Activated T-cell treated with anti-CD3 and anti-CD28 coated beads, Interleukin-2, amount 50 U/mL, for 72 hours (primary cell): ENCODE measurements around the gene MFSD6. TPM values are rescaled to one million over a fixed set of nuclear protein-coding genes. Genes with fewer than 3 reads are reported as not detected.
A peak's percentile ranks its signal among the peaks of the same experiment; 100 is the strongest.
"Not testable (repeated sequence)": the region's sequence is repeated elsewhere in the genome, so short reads cannot be mapped to it uniquely, and the experiment has no call there.

Experiments
- ATAC-seq, 2 donors: fragments of 150-1000 bp; cut with Tn5 transposase; replicated peaks in 1 of 2; 2 replicates each; pipeline ENCODE4 v1.10.0; 2021; ENCODE audit warnings: moderate library complexity in 2 of 2, mild to moderate bottlenecking in 1 of 2
- DNase-seq, 2 donors: peaks; one replicate each; pipeline ENCODE4 v3.0.0; 2021 to 2022; ENCODE audit warnings: mixed read lengths in 1 of 2
- H3K27ac Mint-ChIP-seq: one replicate; pipeline ENCODE4 v1.8.0; 2022; ENCODE audit warnings: mild to moderate bottlenecking, moderate library complexity, mixed read lengths
- H3K27me3 Mint-ChIP-seq: one replicate; pipeline ENCODE4 v1.8.0; 2022; ENCODE audit warnings: low read depth, mixed read lengths
- H3K36me3 Mint-ChIP-seq, 2 donors: one replicate each; pipeline ENCODE4 v1.8.0; 2022; ENCODE audit warnings: mixed read lengths in 2 of 2, mild to moderate bottlenecking in 1 of 2; ENCODE audit not compliant: insufficient read depth in 2 of 2
- H3K4me1 Mint-ChIP-seq: one replicate; pipeline ENCODE4 v1.8.0; 2022; ENCODE audit warnings: low read depth, mixed read lengths
- H3K4me3 Mint-ChIP-seq, 2 donors: one replicate each; pipeline ENCODE4 v1.8.0; 2022; ENCODE audit warnings: mild to moderate bottlenecking in 2 of 2, mixed read lengths in 2 of 2, moderate library complexity in 2 of 2
- H3K9me3 Mint-ChIP-seq, 2 donors: one replicate each; pipeline ENCODE4 v1.8.0; 2022; ENCODE audit warnings: mixed read lengths in 2 of 2
- total RNA-seq, 2 donors: library from RNA; stranded (reverse); gene quantifications; one replicate each; pipeline ENCODE4 v1.2.3, GENCODE V29; 2022

The MFSD6 gene
- total RNA-seq, 2 donors from 2014 or later = 51.9 to 57.8 TPM

DNA sequence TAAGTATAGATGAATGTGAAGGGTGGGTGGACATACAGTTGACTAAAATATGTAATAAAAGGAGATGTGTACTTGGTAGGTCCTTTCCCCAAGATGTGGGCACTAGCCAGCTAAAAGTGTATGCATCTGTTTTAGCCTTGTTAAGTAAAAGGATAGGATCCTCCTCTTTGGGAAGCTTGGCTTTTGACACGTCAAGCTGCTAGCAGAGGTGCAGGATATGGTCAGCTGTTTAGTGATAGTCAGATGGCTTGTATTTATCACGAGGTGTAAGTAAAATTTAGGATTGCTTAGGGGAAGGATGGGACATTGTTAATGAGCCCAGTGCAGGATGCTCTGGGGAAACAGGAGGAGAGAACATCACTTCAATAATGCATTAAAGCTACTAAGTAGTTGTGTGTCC lies 1.5 kb downstream of the MFSD6 start:
- DNase-seq (no peak), ATAC-seq (no peak)
- Mint-ChIP-seq H3K27me3 (no peaks in the 10 kb centered on the region), H3K4me3 (peak overlapping the region; percentile 85 to 88), H3K4me1 (peaks cover 49% of the 10 kb centered on the region), H3K36me3 (peaks cover 0 to 4% of the 10 kb centered on the region in 2 donors), H3K9me3 (no peaks in the 10 kb centered on the region), H3K27ac (peak overlapping the region; percentile 92)

DNA sequence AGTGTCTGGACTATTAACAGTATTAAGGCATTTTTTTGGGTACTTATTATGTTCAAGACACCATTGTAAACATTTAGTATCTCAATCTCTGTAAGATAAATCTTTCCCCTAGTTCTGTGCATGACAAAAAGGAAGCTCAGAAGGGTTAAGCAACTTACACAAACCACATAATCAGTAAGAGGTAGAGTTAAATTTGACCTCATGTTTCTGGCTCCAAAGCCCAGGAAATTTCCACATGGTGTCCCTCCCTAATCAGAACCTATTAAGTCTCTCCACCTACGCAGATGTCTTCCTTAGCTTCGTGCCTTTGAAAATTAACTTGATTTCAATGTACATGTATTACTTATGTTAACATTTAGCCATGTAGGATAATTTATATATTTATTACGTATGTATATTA lies 2.0 kb downstream of the MFSD6 start:
- Mint-ChIP-seq H3K9me3 (no peaks in the 10 kb centered on the region), H3K4me1 (peaks cover 52% of the 10 kb centered on the region), H3K27ac (peak overlapping the region; percentile 92), H3K36me3 (peaks cover 0 to 4% of the 10 kb centered on the region in 2 donors), H3K27me3 (no peaks in the 10 kb centered on the region), H3K4me3 (peak overlapping the region; percentile 85 to 88)
- ATAC-seq (no peak), DNase-seq (no peak)

GRCh38 chr2:190412966-190413365 lies 4.8 kb downstream of the MFSD6 start:
- Mint-ChIP-seq H3K27me3 (no peaks in the 10 kb centered on the region), H3K4me1 (peaks cover 77% of the 10 kb centered on the region), H3K27ac (peak overlapping the region; percentile 45), H3K36me3 (peaks cover 1 to 4% of the 10 kb centered on the region in 2 donors), H3K4me3 (peak overlapping the region; percentile 17 to 23), H3K9me3 (no peaks in the 10 kb centered on the region)
- DNase-seq (no peak), ATAC-seq (no peak)

DNA sequence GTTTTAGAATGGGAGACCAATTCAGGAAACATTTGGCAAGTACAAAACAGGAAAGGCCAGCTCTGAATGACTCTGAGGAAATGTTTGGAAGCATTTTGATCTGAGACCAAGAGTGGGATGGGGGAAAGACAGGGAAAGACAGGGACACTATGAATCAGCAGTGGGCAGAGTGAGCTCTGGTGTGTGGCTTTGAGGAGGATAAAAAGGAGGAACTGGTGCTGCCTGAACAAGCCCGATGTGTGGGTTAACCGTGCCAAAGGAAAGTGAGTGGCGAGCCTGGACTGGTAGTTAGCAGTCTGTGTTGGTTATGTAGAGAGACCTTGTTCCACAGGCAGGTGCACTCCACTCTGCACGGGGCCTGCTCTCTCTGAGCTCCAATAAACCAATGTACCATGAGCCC lies 5.3 kb downstream of the MFSD6 start:
- no peaks in the 10 kb centered on the region for H3K27me3 Mint-ChIP-seq
- ATAC-seq (no peak), DNase-seq (no peak)
- H3K36me3 Mint-ChIP-seq = peaks cover 1 to 4% of the 10 kb centered on the region in 2 donors
- H3K9me3 Mint-ChIP-seq = no peaks in the 10 kb centered on the region
- H3K4me1 Mint-ChIP-seq = peaks cover 82% of the 10 kb centered on the region
- peak overlapping the region; percentile 45 for H3K27ac Mint-ChIP-seq
- H3K4me3 Mint-ChIP-seq = peak overlapping the region; percentile 23 to 41

GRCh38 chr2:190415251-190415650 lies 7.1 kb downstream of the MFSD6 start:
- DNase-seq (no peak), ATAC-seq (no peak)
- Mint-ChIP-seq H3K9me3 (no peaks in the 10 kb centered on the region), H3K4me3 (peak overlapping the region in 1 of 2 donors; percentile 20), H3K36me3 (peaks cover 1 to 4% of the 10 kb centered on the region in 2 donors), H3K27me3 (no peaks in the 10 kb centered on the region), H3K4me1 (peaks cover 86% of the 10 kb centered on the region), H3K27ac (peak overlapping the region; percentile 91)

DNA sequence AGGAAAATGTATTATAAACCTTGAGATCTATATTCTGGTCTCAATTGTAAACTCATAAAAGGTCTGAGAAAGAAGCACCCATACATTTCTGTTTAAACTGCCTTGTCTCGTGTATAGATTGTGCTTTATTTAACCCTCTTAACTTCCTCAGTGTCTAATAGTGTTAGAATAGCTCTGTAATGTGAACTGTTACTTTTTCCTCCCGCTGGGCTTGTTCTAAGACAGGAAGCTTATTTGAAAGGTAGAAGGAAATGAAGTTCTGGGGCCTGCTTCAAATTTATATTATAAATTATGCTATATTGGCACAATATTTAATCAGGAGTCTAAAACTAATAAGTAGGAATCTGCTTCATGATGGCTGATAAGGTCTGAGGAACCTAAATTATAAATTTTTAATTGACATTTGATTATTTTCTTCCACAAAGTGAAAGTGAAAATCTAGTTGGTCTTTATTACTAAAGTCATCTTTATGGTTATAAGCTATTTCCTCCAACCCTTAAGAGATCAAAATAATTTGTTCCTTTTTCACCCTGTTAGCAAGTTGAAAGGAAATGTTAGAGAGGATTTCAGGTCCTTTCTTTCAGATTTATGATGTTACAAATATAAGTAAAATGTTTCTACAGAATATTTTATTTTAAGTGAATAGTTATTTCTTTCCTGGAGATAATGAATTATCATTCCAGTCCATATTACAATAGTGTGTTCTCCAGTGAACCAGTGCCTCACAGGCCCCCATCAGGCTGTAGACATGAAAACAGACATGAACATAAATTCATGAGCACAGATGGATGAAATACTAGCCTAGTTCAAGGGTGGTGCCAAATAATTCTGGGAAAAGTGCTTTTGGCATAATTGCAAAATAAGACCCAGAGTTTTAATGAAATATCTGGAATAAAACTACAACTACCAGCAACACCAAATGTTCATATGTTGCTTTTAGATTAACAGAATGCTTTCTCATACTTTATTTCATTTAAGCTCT lies 7.9 kb downstream of the MFSD6 start:
- no peak for ATAC-seq
- DNase-seq = no peak
- Mint-ChIP-seq H3K27me3 (no peaks in the 10 kb centered on the region), H3K4me3 (peak overlapping the region; percentile 58 to 68), H3K9me3 (no peaks in the 10 kb centered on the region), H3K4me1 (peaks cover 87% of the 10 kb centered on the region), H3K36me3 (peaks cover 1 to 4% of the 10 kb centered on the region in 2 donors), H3K27ac (peak overlapping the region; percentile 91)

DNA sequence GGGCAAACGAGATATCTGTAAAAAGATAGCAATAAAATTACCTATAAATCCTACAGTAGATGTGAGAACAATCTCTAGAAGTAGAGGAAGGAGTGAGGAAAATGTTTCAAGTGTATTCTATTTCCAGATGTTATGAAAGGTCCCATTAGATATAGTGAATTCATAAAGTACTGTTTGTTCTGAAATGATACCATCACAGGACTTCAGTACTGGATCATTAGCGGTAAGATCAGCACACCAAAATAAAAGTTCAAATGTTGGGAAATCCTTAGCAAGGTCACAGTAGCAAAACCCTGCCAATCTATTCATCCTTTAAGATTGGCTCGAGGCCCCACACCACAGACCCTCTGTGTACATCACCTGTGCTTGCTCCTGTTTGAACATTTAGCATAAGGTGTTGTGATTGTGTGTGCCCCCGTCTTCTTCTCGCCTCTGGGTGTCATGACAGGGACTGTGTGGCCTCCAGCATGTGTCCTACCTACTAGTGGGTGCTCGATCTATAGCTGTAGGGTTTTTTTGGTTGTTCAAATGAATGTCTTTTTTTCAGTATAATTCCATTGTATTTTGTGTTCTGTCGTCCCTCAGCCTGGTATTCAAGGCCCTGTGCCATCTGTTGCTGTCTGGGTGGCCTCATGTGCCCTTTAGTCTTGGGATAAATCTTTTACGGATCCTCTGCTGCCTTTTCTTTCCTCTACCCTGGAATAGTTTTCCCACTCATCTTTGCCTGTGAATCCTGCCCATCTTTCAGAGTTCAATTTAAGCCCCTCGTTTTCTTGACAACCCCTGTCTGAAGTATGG lies 9.1 kb downstream of the MFSD6 start:
- Mint-ChIP-seq H3K4me1 (peaks cover 84% of the 10 kb centered on the region), H3K9me3 (no peaks in the 10 kb centered on the region), H3K36me3 (peaks cover 0 to 1% of the 10 kb centered on the region in 2 donors), H3K27me3 (no peaks in the 10 kb centered on the region), H3K27ac (no peak overlapping the region), H3K4me3 (no peak overlapping the region)
- no peak for ATAC-seq
- no peak for DNase-seq

- no peaks in the 10 kb centered on the region for H3K27me3 Mint-ChIP-seq
- peaks cover 84% of the 10 kb centered on the region for H3K4me1 Mint-ChIP-seq
- ATAC-seq (no peak), DNase-seq (no peak)
- no peak overlapping the region for H3K27ac Mint-ChIP-seq
- peaks cover 0 to 2% of the 10 kb centered on the region in 2 donors for H3K9me3 Mint-ChIP-seq
- no peak overlapping the region for H3K4me3 Mint-ChIP-seq
- peaks cover 0 to 1% of the 10 kb centered on the region in 2 donors for H3K36me3 Mint-ChIP-seq
Observed at GRCh38 chr2:190418727-190419126, 10.6 kb downstream of the MFSD6 start.

DNA sequence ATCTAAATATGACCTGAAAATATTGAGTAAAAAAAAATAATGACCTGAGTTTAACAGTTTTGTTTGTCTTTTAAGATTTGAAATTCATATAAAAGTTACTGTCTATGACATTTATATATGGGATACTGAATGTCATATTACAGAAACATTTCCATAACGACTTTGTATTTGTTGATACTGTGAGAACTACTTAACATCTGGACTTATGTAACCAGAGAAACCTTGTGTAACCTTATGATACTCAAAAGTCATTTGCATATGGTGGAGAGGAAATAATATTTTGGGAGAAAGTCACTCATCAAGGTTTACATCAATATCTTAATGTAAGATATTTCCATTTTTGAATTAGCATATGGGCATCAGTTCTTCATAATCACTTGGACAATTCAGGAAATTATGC lies 12.6 kb downstream of the MFSD6 start:
- Mint-ChIP-seq H3K4me3 (no peak overlapping the region), H3K27ac (peak overlapping the region; percentile 80), H3K27me3 (no peaks in the 10 kb centered on the region), H3K36me3 (peaks cover under 1% of the 10 kb centered on the region in 2 donors), H3K4me1 (peaks cover 85% of the 10 kb centered on the region), H3K9me3 (peaks cover 0 to 2% of the 10 kb centered on the region in 2 donors)
- no peak for DNase-seq
- ATAC-seq = no peak

- peaks cover 0 to 4% of the 10 kb centered on the region in 2 donors for H3K9me3 Mint-ChIP-seq
- DNase-seq (no peak), ATAC-seq (no peak)
- peak overlapping the region; percentile 88 for H3K27ac Mint-ChIP-seq
- H3K27me3 Mint-ChIP-seq = no peaks in the 10 kb centered on the region
- peaks cover 64% of the 10 kb centered on the region for H3K4me1 Mint-ChIP-seq
- H3K4me3 Mint-ChIP-seq = peak overlapping the region in 1 of 2 donors; percentile 10
- H3K36me3 Mint-ChIP-seq = peaks cover 6 to 10% of the 10 kb centered on the region in 2 donors
Observed at GRCh38 chr2:190425221-190425866, 17.2 kb downstream of the MFSD6 start.

- Mint-ChIP-seq H3K4me1 (peaks cover 56% of the 10 kb centered on the region), H3K4me3 (peak overlapping the region; percentile 44 to 52), H3K36me3 (peaks cover 6 to 10% of the 10 kb centered on the region in 2 donors), H3K27me3 (no peaks in the 10 kb centered on the region), H3K9me3 (peaks cover 0 to 4% of the 10 kb centered on the region in 2 donors), H3K27ac (peak overlapping the region; percentile 88)
- ATAC-seq = no peak
- DNase-seq = no peak
Observed at GRCh38 chr2:190425883-190426658, 17.9 kb downstream of the MFSD6 start.

GRCh38 chr2:190430866-190431265 lies 22.7 kb downstream of the MFSD6 start:
- ATAC-seq, H3K36me3 Mint-ChIP-seq, H3K9me3 Mint-ChIP-seq, H3K27me3 Mint-ChIP-seq, H3K27ac Mint-ChIP-seq, H3K4me3 Mint-ChIP-seq, DNase-seq: not testable (repeated sequence)
- H3K4me1 Mint-ChIP-seq = peaks cover 62% of the 10 kb centered on the region
